GM15510 (cell line): ENCODE data around the gene SLC22A9.

Experiments
- POLR2A ChIP-seq: IDR thresholded peaks from 3 replicates; pipeline ENCODE4 v1.6.1; 2011; ENCODE audit warnings: borderline replicate concordance; ENCODE audit not compliant: insufficient read length; ENCODE audit errors: extremely low read depth

Gene SLC22A9

GRCh38 chr11:63369165-63369970, at the start of gene SLC22A9:
Gene SLC22A9 (plus strand): TSS chr11:63369785. CDS start chr11:63370057, 272 bp downstream.
- TF ChIP-seq POLR2A, result no peak

- no peak for TF ChIP-seq POLR2A
These were observed 47.9 kb upstream of the SLC22A9 start for GRCh38 chr11:63321723-63322122.

- no peak for TF ChIP-seq POLR2A
These were observed 32.5 kb upstream of the SLC22A9 start for GRCh38 chr11:63337070-63337469.

GRCh38 chr11:63343130-63343529, 26.5 kb upstream of the SLC22A9 start:
- no peak for TF ChIP-seq POLR2A

GRCh38 chr11:63352144-63352543, 17.4 kb upstream of the SLC22A9 start:
- no peak for TF ChIP-seq POLR2A

GRCh38 chr11:63362196-63362793, 7.3 kb upstream of the SLC22A9 start:
- TF ChIP-seq POLR2A, result no peak

GRCh38 chr11:63369971-63370588, 495 bp downstream of the SLC22A9 start:
- no peak for TF ChIP-seq POLR2A

- no peak for TF ChIP-seq POLR2A
These were observed 1.8 kb downstream of the SLC22A9 start for GRCh38 chr11:63371396-63371795.

GRCh38 chr11:63375434-63375833, 5.8 kb downstream of the SLC22A9 start:
- no peak for TF ChIP-seq POLR2A

- no peak for TF ChIP-seq POLR2A
These were observed 10.5 kb downstream of the SLC22A9 start for GRCh38 chr11:63380130-63380529.

- no peak for TF ChIP-seq POLR2A
These were observed 26.1 kb downstream of the SLC22A9 start for GRCh38 chr11:63395697-63396096.

GRCh38 chr11:63404161-63404935, 34.8 kb downstream of the SLC22A9 start:
- no peak for TF ChIP-seq POLR2A

- no peak for TF ChIP-seq POLR2A
These were observed 35.5 kb downstream of the SLC22A9 start for GRCh38 chr11:63405114-63405513.

- no peak for TF ChIP-seq POLR2A
These were observed 36.9 kb downstream of the SLC22A9 start for GRCh38 chr11:63406458-63406857.
